AG04449 (cell line): Measurements from ENCODE around the gene METAP1D.

ENCODE experiments used
- CTCF ChIA-PET: fragments of 350-600 bp; formaldehyde crosslinking; extraction: SDS; loops from one replicate; lab custom pipeline; 2021; ENCODE audit warnings: antibody characterized with exemption; lab: Yijun Ruan, JAX
- POLR2A ChIA-PET: fragments of 400-600, 350-600 bp; formaldehyde crosslinking; extraction: SDS; loops from one replicate; lab custom pipeline; 2020; ENCODE audit warnings: antibody characterized with exemption, inconsistent platforms; lab: Yijun Ruan, JAX
- DNase-seq: peaks from one replicate; pipeline ENCODE4 v3.0.0-alpha.2; 2010; ENCODE audit warnings: low read depth, low spot score
- H3K4me3 ChIP-seq: 2 replicates; pipeline ENCODE4 v1.5.1; 2011; ENCODE audit warnings: low read depth, mild to moderate bottlenecking, control low read depth, low read length
- CTCF ChIP-seq: IDR thresholded peaks from one replicate; pipeline ENCODE4 v1.5.1; 2011; ENCODE audit warnings: mild to moderate bottlenecking, moderate library complexity, low read length, control low read depth, inconsistent platforms; ENCODE audit not compliant: insufficient read depth; ENCODE audit errors: missing control alignments

The METAP1D gene

GRCh38 chr2:172103471-172104272 lies 103.9 kb downstream of the METAP1D start:
- ChIA-PET POLR2A (interaction anchor here (0.6 to 5.0 kb wide), 6 partner anchors 10 to 290 kb away, joined by 3 to 76 read pairs (median 3); partner anchors contain the start of genes DLX1 and SLC25A12), CTCF (interaction anchor here (0.6 to 18.1 kb wide), 40 partner anchors 8 to 531 kb away, joined by 3 to 355 read pairs (median 4); partner anchors contain the start of genes HAT1 and SLC25A12)
- TF ChIP-seq CTCF: peak; percentile 96
- no peak for DNase-seq
- peak overlapping the region; percentile 9 for H3K4me3 ChIP-seq

GRCh38 chr2:172105471-172106107 lies 105.8 kb downstream of the METAP1D start:
- no peak for DNase-seq
- peak overlapping the region; percentile 60 for H3K4me3 ChIP-seq
- no peak for TF ChIP-seq CTCF
- ChIA-PET POLR2A (interaction anchor here (0.9 kb wide), 1 partner anchor 22 kb away, joined by 3 read pairs; no protein-coding TSS in a partner anchor), CTCF (interaction anchor here (0.7 to 18.1 kb wide), 32 partner anchors 12 to 533 kb away, joined by 3 to 355 read pairs (median 9); partner anchors contain the start of genes HAT1 and SLC25A12)

- CTCF ChIA-PET: interaction anchor here (0.5 to 18.1 kb wide), 40 partner anchors 9 to 1133 kb away, joined by 3 to 355 read pairs (median 8); partner anchors contain the start of genes HAT1 and SLC25A12
- POLR2A ChIA-PET: interaction anchor here (0.6 to 1.1 kb wide), 3 partner anchors 9 to 388 kb away, joined by 3 read pairs; no protein-coding TSS in a partner anchor
- TF ChIP-seq CTCF: peak; percentile 76
- DNase-seq: no peak
- H3K4me3 ChIP-seq: peak overlapping the region; percentile 60
Measured at GRCh38 chr2:172106108-172106961, 106.6 kb downstream of the METAP1D start.

- CTCF ChIA-PET: interaction anchor here (1.2 to 18.1 kb wide), 11 partner anchors 14 to 536 kb away, joined by 3 to 355 read pairs (median 17); partner anchors contain the start of gene SLC25A12
- no peak for TF ChIP-seq CTCF
Measured at GRCh38 chr2:172107690-172108586, 108.2 kb downstream of the METAP1D start.

GRCh38 chr2:172108587-172108930 lies 108.8 kb downstream of the METAP1D start:
- no peak overlapping the region for H3K4me3 ChIP-seq
- ChIA-PET CTCF (interaction anchor here (1.6 to 18.1 kb wide), 4 partner anchors 13 to 406 kb away, joined by 3 to 355 read pairs (median 128); no protein-coding TSS in a partner anchor), POLR2A (no interaction called here)
- TF ChIP-seq CTCF: no peak
- DNase-seq: no peak

More at GRCh38 chr2:172107690-172108586, 108.2 kb downstream of the METAP1D start:
- H3K4me3 ChIP-seq: no peak overlapping the region
- no peak for DNase-seq
- POLR2A ChIA-PET: no interaction called here
